ENCODE data around the gene RGS19. TPM values are rescaled to one million over a fixed set of nuclear protein-coding genes. Genes with fewer than 3 reads are reported as not detected.

The RGS19 gene
- total RNA-seq, 1 donor from 2014 or later: 53.4 TPM

DNA sequence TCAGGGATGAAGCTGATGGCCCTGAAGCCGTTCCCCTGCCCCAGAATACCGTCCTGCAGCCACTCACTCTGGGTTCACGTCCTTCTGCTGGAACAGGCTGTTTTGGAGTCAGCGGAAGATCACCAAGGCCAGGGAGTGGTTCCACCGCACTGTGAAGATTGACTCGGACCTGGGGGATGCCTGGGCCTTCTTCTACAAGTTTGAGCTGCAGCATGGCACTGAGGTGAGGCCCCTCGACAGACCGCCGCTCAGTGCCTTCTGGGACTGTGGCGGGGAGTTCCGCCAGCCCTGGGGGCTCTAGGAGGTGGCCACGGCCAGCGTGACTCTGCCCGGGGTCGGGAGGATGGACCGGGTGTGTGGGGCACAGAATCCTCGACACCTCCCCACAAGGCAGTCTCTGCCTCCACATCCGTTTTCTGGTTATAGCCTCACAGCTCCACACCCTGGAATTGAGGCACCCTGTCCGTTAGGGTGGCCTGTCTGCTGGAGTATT, 47.5 kb downstream of the RGS19 start:
- ATAC-seq (ENCODE audit: low read depth) (no peak), DNase-seq (no peak)
- Mint-ChIP-seq H3K36me3 (ENCODE audit: low read depth) (peaks cover 73% of the 10 kb centered on the region), H3K9me3 (no peaks in the 10 kb centered on the region), H3K27me3 (no peaks in the 10 kb centered on the region), H3K4me1 (peaks cover 2% of the 10 kb centered on the region), H3K4me3 (no peak overlapping the region), H3K27ac (no peak overlapping the region)
- TF ChIP-seq, protein P1, sequence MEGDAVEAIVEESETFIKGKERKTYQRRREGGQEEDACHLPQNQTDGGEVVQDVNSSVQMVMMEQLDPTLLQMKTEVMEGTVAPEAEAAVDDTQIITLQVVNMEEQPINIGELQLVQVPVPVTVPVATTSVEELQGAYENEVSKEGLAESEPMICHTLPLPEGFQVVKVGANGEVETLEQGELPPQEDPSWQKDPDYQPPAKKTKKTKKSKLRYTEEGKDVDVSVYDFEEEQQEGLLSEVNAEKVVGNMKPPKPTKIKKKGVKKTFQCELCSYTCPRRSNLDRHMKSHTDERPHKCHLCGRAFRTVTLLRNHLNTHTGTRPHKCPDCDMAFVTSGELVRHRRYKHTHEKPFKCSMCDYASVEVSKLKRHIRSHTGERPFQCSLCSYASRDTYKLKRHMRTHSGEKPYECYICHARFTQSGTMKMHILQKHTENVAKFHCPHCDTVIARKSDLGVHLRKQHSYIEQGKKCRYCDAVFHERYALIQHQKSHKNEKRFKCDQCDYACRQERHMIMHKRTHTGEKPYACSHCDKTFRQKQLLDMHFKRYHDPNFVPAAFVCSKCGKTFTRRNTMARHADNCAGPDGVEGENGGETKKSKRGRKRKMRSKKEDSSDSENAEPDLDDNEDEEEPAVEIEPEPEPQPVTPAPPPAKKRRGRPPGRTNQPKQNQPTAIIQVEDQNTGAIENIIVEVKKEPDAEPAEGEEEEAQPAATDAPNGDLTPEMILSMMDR (IDR thresholded peaks at IDR 0.05): no peak
- CTCF ChIA-PET: no interaction called here
- intact Hi-C loops (cut with micrococcal nuclease): no loop called here
- POLR2A ChIA-PET: no interaction called here

DNA sequence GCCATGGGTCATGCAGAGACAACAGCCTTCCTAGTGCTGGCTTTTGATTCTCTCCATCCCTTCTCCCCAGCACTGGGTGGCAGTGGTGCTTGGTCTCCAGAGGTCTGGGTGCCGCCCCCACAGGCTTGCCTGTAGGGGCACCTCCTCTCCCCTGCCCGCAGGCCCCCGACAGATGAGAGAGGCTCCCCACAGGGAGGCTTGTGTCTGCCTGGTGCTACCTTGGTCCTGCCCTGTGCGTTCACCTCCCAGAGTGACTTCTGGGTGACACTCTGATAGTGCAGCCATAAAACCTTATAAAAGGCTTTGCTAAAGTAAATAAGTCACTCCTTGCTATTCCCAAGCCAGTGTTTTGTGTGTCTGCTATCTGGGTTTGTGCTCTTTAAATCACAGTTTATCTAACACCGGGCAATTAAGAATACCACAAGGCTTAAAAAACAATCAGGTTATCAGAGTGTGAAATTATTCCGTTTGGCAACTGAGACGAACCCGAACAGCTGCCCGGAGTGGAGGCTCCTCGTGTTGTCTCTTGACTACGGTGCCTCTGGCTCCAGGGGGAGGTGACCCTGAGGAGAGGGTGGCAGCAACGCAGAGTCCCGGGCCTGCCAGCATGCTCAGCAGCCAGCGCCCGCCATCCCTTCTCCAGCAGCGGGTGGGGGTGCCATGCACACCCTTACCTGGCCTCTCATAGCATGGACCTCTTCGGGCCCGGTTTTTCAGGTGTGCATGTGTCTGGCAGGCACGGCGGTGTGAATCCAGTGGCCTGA, 48.8 kb downstream of the RGS19 start:
- Mint-ChIP-seq H3K36me3 (ENCODE audit: low read depth) (peaks cover 86% of the 10 kb centered on the region), H3K27me3 (no peaks in the 10 kb centered on the region), H3K4me3 (no peak overlapping the region), H3K9me3 (no peaks in the 10 kb centered on the region), H3K27ac (no peak overlapping the region), H3K4me1 (peaks cover 2% of the 10 kb centered on the region)
- POLR2A ChIA-PET: no interaction called here
- intact Hi-C loops (cut with micrococcal nuclease): no loop called here
- TF ChIP-seq, protein P1 (IDR thresholded peaks at IDR 0.05): no peak
- DNase-seq: no peak
- no peak for ATAC-seq (ENCODE audit: low read depth)
- CTCF ChIA-PET: no interaction called here

DNA sequence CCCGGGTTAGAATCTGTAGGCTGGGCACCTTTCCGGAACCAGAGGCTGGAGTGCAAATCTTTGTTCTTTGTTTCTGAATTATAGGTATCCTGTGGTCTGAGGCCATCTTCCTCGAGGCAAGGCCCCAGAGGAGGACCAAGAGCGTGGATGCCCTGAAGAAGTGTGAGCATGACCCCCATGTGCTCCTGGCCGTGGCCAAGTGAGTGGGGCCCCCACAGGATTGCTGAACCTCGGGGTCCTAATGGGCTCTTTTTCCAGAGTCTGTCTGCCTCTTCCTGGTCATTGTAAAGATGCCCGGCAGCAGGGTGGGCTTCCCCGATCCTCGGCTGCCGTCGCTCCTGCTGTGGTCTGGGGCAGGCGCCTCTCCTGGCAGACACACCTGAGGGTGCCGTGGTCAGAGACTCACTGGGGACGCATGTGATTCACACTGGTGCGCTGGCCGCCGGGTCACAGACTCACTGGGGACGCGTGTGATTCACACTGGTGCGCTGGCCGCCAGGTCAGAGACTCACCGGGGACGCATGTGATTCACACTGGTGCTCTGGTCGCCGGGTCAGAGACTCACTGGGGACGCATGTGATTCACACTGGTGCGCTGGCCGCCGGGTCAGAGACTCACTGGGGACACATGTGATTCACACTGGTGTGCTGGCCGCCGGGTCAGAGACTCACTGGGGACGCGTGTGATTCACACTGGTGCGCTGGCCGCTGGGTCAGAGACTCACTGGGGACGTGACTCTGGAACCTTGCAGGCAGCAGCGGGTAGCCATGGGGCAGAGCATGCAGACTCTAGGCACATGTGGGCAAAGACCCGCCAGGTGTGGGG, 49.8 kb downstream of the RGS19 start:
- DNase-seq: no peak
- H3K4me1 Mint-ChIP-seq: no peaks in the 10 kb centered on the region
- H3K27ac Mint-ChIP-seq: no peak overlapping the region
- H3K9me3 Mint-ChIP-seq: no peaks in the 10 kb centered on the region
- CTCF ChIA-PET: no interaction called here
- TF ChIP-seq, protein P1 (IDR thresholded peaks at IDR 0.05): no peak
- ATAC-seq (ENCODE audit: low read depth): no peak
- no peaks in the 10 kb centered on the region for H3K27me3 Mint-ChIP-seq
- POLR2A ChIA-PET: no interaction called here
- no peak overlapping the region for H3K4me3 Mint-ChIP-seq
- H3K36me3 Mint-ChIP-seq (ENCODE audit: low read depth): peaks cover 91% of the 10 kb centered on the region
- intact Hi-C loops (cut with micrococcal nuclease): no loop called here

DNA sequence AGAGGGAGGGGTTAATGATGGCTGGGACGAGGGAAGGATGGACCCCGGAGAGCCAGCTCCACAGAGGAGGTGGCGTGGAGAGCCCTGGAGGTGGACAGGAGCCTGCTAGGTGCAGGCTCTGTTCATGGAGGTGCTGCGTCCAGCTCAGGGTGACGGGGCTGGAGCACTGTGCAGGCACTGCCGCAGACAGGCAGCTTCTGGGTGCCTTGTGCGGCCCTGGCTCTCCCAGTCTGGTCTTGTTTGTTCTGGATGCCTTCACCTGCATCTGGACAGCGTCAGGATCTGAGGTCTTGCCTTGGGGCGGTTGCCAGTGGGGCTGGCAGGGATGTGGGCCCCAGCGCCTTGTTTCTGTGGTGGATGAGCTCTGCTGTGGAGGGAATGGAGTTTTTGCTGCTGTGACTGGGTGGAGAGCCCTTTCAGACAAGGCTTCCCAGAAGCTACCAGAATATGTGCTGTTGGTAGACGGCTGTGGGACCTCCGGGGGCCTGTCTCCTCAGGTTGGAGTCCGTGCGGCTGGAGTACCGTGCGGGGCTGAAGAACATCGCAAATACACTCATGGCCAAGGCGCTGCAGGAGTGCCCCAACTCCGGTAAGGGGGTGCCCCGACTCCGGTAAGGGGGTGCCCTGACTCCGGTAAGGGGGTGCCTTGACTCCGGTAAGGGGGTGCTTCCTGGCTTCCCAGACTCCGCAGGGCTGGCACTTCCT, 51.2 kb downstream of the RGS19 start:
- ChIA-PET CTCF (interaction anchor here (0.7 kb wide), 1 partner anchor 25 kb away, joined by 3 read pairs; no protein-coding TSS in a partner anchor), POLR2A (interaction anchor here (1.1 kb wide), 1 partner anchor 10 kb away, joined by 3 read pairs; no protein-coding TSS in a partner anchor)
- Mint-ChIP-seq H3K4me3 (no peak overlapping the region), H3K27ac (no peak overlapping the region), H3K4me1 (no peaks in the 10 kb centered on the region), H3K27me3 (no peaks in the 10 kb centered on the region), H3K36me3 (ENCODE audit: low read depth) (peaks cover 91% of the 10 kb centered on the region), H3K9me3 (no peaks in the 10 kb centered on the region)
- DNase-seq (no peak), ATAC-seq (ENCODE audit: low read depth) (no peak)
- TF ChIP-seq, protein P1 (IDR thresholded peaks at IDR 0.05): no peak
- intact Hi-C loops (cut with micrococcal nuclease): no loop called here
